22Rv1 (cell line): ENCODE measurements around the gene TMEM17.

ENCODE experiments used
- H3K27ac ChIP-seq: fragments of 450-650 bp; 2 replicates; pipeline ENCODE4 v1.5.1; 2017
- ZFX ChIP-seq: fragments of 450-650 bp; IDR thresholded peaks from 2 replicates; pipeline ENCODE4 v1.6.1; 2017; ENCODE audit warnings: antibody characterized with exemption, borderline replicate concordance
- TF ChIP-seq, protein P1 (sequence below): fragments of 450-650 bp; IDR thresholded peaks from 2 replicates; pipeline ENCODE4 v1.5.1; 2017; ENCODE audit warnings: mild to moderate bottlenecking

The TMEM17 gene

DNA sequence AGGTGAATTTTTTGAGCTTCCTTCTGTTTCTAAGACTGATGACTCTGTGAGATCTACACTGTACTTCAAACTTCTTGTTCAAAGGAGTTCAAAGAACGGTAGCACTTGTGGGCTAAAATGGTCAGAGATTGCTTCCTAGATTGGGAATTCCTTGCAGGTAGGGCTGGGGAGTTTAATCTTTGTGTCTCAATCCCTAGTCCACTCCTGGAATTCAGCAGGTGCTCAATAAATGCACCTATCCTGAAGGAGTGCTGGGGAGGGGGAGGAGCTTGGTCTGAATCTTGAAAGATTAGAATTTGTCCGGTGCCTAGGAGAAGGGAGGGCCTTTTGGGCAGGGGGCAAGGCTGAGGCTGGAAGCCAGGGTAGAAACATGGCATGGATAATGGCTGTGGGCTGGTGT, 34.6 kb downstream of the TMEM17 start:
- TF ChIP-seq, protein P1, sequence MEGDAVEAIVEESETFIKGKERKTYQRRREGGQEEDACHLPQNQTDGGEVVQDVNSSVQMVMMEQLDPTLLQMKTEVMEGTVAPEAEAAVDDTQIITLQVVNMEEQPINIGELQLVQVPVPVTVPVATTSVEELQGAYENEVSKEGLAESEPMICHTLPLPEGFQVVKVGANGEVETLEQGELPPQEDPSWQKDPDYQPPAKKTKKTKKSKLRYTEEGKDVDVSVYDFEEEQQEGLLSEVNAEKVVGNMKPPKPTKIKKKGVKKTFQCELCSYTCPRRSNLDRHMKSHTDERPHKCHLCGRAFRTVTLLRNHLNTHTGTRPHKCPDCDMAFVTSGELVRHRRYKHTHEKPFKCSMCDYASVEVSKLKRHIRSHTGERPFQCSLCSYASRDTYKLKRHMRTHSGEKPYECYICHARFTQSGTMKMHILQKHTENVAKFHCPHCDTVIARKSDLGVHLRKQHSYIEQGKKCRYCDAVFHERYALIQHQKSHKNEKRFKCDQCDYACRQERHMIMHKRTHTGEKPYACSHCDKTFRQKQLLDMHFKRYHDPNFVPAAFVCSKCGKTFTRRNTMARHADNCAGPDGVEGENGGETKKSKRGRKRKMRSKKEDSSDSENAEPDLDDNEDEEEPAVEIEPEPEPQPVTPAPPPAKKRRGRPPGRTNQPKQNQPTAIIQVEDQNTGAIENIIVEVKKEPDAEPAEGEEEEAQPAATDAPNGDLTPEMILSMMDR, result no peak
- no peak for TF ChIP-seq ZFX
- H3K27ac ChIP-seq, result no peak overlapping the region

DNA sequence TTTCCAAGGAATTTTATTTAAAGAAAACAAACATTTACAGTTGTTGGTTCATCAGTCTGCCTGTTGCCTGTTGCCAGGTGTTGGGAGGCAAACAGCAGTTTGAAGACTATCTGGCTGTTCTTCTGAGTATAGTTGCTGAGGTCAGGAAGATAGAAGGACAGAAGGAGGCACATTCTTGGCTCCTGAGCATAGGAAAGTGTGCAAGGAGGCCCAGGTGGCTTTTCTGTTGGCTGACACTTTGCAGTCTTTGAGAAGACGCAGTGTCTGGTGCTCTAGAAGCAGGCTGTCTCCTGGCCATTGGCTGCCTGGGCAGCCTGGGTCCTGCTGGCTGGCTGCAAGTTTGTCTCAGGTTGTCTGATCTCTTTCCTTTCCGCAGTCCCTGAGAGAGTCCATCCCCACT, 36.4 kb downstream of the TMEM17 start:
- no peak overlapping the region for H3K27ac ChIP-seq
- no peak for TF ChIP-seq ZFX
- TF ChIP-seq, protein P1, result no peak

DNA sequence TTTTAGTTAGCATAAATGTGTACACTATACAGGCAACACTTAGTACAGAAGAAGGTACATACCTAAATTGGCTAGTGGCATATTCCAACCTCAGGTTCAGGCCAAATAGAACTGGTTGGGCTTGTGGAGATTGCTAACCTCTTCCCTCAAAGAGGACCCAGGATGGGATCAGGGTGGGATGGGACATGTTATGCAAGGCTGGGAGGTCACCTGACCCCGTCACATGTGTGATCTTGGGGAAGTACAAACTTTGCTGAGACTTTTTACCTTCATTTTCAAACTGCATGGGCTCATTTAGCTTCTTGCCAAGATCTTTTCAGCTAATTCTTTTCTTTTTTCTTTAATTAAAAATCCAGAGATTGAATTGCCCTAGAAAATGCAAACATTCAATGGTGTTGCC, 36.9 kb downstream of the TMEM17 start:
- no peak for TF ChIP-seq ZFX
- TF ChIP-seq, protein P1, result no peak
- no peak overlapping the region for H3K27ac ChIP-seq

DNA sequence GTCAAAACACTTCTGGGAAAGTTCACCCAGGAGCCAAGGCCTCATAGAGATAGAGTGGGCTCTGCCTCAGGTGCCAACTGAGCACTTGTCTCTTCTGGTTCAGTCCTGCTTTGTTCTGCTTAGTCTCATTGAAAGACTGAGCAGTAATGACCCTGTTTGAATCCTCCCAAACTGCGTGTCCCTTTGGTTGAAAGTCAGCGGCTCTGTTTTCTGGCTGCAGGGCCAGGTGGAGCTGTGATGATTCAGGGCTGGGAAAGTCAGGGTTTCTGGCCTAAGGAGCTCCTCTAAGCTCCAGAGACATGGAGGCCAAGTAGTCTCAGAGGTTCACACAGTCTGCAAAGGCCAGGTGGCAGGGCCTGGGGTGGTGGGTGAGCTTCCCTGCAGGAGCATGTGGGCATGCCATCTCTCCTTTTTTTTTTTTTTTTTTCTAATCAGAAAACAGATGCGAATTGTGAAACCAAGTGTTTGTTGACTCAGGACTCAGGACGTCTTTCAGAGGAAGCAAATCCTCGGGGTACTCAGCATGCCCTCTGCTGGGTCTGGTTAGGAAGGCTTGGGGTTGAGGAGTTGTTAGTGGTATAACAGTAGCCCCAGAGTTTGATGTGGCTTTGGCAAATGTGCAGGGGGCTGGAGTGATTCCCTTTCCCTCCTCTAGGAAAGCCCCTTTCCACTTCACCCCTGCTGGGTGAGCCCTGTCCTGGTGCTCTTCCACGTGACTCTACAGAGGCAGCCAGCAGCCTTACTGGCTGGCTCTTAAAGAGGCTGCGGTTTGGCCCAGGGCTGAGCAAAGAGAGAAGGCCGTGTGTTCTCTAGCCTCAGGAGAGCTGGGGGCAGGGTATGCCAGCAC, 38.3 kb downstream of the TMEM17 start:
- TF ChIP-seq, protein P1, result no peak
- TF ChIP-seq ZFX, result no peak
- H3K27ac ChIP-seq, result no peak overlapping the region

DNA sequence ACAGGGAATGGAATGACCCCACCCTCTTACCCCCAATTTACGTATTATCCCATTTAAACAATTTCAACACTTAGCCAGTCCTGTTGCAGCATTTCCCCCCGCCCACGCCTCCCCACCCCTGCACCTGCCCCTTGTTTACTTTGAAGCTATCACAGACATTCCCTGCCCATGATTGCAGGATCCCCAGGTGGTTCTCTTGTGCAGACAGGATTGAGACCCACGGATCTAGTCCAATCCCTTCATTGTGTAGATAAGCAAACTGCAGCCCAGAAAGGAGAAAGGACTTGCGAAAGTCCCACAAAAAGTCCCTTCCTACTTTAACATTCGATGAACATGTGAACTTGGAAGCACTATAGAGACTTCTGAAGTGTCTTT, 38.9 kb downstream of the TMEM17 start:
- H3K27ac ChIP-seq, result no peak overlapping the region
- TF ChIP-seq ZFX, result no peak
- TF ChIP-seq, protein P1, result no peak

DNA sequence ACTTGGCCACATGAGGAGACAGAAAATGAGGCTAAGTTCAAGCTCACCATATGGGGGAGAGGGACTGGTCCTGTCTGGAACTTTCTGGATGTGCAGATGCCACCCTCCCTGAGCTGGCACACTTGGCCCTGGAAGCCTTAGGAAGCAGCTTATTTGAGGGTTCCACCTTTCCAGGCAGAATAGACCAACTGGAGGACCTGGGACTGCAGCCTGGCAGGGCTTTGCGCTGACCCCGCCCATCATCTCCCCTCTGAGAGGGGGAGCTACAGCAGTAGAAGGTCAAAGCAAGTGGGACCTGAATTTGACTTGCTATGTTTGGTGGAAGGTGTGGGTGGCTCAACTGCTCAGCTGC, 39.5 kb downstream of the TMEM17 start:
- H3K27ac ChIP-seq, result no peak overlapping the region
- TF ChIP-seq, protein P1, result no peak
- no peak for TF ChIP-seq ZFX

DNA sequence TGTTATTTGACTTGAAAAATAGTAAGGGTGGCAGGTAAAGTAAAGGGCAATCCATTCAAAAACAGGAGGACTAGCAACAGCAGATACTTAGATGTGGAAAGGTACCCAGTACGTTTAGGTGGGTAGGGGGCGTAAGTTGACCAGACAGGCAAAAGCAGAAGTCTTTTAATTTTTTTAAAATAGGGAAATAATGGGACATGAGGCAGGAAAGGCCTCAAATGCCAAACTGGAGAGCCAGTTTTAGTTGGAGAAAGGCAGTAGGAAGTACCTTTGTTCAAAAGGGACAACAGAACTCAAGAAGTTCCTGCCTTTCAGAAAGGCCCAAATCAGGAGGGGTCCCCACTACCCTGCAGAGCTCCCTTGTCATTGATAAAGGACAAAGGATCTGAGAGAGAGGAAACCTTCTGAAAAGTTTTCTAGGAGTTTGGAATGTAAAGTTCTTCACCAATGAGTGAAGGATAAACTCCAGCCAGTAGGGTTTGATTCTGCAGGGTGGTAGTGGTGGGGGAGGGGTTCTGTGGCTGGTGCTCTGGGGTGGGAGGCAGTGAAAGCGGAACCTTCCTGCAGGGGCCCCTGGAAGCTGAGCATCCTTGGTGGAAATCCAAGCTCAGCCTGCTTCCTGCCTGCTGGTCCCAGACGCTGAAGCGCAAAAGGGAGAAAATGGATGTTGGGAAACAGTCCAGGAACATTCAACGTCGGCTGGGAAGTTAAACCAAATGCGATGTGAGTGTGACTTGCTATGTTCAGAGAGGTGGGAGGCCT, 40.1 kb downstream of the TMEM17 start:
- no peak for TF ChIP-seq ZFX
- TF ChIP-seq, protein P1, result no peak
- no peak overlapping the region for H3K27ac ChIP-seq
